Measurements from ENCODE around the gene TRPV3.
"Not testable (repeated sequence)": the region's sequence is repeated elsewhere in the genome, so short reads cannot be mapped to it uniquely, and the experiment has no call there.

The TRPV3 gene

DNA sequence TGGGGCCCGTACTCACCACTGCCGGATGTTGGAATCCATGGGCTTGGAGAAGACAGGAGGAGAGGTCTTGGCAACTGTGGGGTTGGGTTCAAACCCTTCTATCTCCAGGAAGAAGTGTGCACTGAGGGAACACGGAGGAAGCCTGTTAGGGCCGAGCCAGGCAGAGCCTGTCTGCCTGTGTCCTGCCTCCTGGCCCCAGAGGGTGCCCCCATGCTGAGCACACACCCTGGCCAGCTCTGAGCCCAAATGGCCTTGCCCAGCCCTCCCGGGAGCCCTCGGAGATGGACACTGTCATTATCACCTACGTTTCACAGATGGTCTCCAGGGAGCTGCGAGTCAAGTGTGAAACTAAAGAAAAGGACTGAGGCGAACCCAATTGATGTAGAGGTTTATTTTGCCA is 12.5 kb downstream of the TRPV3 start:
- FAIRE-seq: no peak

DNA sequence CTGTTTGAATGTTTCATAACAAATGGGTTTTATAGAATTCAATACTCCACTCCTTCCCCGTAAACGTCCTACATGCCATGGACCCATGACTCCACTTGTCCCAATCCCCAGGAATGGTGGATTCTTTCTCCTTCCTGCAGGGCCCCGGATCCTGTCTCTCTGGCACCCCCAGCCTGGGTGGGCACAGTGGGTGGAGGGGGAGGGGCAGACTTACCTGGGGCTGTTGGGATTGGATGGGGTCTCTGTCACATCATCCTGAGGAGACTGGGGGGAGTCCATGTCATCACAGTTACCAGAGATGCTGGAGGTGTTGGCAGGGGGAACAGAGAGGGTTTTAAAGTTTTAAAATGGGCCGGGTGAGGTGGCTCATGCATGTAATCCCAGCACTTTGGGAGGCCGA is 13.2 kb downstream of the TRPV3 start:
- FAIRE-seq: no peak

DNA sequence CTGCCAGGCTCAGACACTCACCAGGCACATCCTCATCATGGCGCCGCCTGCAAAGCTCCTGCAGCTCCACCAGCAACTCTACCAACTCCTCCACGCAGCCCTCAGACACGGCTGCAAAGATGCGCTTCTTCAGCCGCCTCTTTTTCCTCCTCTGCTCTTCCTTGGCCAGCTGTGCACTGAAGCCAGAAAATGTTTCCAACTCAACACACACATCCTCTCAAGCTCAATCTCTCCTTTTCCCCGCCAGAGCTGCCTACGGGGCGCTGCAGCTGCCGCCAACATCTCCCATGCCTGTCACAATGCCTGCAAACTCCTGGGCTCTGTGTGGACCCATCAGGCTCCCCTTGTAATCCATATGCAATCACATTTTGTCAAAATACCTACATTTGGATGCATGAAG is 14.2 kb downstream of the TRPV3 start:
- no peak for FAIRE-seq

DNA sequence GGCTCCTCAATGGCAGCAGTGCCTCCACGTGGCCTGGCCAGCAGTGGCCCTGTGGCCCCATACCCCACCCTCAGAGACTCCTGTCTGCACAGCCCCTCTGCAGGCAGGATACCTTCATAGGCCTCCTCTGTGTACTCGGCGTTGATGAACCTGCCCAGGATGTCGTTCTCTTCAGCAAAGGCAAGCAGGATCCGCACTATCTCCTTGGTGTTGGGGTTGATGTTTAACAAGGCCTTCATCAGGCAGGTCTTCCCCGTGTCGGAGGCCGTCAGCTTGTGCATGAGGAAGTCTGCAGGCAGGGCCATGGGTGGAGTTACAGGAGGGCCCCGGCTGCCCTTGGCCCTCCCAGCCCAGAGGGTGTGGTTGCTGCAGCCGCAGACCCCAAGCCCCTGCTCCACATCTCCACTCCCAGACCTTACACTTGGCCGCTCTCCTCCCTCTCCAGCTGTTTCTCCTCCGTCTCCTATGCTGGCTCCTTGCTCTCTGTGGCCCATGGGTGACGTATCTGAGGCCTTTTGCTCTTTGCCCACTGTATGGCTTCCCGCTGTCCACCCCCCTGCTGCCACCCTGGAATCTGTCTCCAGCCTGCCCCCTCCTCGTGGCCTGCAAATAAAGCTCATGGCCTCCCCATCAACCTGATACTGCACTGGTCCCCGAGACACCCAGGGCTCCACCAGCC is 15.1 kb downstream of the TRPV3 start:
- FAIRE-seq: no peak

DNA sequence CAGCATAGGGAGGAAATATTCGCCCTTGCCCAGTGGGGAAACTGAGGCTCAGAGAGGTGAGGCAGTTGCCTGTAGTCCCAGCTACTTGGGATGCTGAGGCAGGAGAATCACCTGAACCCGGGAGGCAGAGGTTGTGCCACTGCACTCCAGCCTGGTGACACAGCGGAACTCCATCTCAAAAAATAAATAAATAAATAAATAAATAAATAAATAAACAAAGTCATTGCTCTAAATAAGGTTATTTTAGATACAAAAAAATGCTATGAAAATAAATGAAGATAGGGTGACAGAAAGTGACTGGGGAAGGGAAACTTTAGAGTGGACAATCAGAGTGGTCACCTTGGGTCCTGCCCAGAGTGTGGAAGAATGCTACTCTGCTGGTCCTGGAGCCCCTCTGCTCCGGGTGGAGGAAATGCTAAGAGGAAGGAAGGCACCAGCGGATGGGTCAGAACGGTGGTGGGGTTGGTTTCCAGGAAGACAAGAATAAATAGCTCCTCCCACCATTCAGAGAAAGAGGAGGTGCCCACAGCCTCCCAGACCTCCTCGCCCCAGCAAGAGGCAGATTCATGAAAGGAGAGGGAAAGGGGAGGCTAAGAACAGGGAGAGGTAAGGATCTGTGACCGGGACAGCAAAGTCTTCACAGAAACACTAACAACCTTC is 17.6 kb downstream of the TRPV3 start:
- no peak for FAIRE-seq

DNA sequence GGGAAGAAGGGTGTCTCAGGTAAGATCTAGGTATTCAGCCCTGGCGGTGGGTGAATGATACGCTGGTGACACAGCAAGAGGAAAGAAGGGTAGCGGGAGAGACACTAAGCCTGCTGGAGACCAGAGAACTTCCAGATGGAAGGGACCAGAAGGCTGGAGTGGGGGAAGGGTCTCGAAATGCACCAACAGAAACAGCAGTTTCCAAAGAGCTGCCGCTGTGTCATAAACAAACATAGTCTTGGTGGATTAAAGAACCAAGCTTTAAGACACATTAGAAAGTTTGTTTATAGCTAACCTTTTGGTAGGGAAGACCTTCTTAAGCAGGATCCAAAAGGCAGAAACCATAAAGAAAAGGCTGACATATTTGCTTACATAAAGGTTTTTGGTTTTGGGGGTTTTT is 20.9 kb downstream of the TRPV3 start:
- FAIRE-seq: no peak

DNA sequence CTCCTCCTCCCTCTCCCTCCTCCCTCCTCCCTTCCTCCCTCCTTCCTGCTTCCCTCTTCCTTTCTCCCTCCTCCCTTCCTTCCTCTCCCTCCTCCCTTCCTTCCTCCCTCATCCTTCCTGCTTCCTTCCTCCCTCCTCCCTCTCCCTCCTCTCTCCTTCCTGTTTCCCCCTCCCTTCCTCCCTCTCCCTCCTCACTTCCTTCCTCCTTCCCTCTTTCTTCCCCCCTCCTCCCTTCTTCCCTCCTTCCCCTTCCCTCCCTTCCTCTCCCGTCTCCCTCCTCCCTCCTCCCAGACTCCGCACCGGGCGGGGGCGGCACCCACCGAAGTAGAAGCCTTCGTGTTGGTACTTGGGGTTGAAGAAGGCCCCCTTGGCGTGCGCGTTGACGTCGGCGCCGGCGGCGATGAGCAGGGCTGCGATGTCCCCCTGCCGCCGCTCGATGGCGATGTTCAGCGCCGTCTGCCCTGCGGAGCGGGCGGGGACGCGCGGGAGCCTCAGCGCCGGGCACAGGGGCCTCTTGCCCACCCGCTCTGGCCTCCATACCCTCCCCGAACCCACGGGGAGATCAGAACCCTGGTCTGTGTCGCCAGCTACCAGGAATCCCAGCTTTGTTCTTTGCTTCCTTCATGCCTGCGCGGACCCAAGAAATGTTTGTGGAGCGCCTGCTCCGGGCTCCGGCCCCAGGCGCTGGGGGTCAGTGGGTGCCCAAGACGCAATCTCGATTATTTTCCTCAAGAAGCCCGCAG is 22.2 kb downstream of the TRPV3 start:
- no peak for FAIRE-seq

DNA sequence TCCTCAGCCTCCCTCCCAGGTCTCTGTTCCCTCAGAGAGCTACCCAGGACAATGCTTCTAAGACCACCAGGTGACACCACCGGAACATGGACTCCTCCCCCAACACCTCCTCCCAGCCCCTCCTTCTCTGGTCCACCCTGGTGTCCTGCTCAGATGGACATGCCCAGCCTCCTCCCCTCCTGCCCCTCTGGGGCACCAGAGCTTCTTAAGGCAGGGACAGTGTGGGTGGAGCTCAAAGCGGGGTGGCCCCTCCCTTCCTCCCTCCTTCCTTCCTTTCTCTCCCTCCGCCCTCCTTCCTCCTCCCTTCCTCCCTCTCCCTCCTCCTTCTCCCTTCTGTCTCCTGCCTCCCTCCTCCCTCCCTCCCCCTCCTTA is 22.7 kb downstream of the TRPV3 start:
- no peak for FAIRE-seq

DNA sequence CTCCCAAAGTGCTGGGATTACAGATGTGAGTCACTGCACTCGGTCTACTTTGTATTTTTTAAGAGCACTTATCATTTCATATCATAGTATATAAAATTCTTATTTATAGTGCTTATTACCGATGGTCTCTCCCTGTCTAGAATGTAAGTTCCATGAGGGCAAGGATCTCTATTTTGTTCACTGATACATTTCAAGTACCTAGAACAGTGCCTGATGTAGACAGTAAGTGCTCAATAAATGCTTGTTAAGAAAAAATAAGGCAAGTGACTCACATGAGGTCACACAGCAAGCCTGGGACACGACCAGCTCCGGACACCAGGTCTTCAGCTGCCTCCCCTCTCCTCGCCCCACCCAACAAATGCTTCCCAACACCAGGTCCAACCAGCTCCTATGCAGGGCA is 23.9 kb downstream of the TRPV3 start:
- no peak for FAIRE-seq

DNA sequence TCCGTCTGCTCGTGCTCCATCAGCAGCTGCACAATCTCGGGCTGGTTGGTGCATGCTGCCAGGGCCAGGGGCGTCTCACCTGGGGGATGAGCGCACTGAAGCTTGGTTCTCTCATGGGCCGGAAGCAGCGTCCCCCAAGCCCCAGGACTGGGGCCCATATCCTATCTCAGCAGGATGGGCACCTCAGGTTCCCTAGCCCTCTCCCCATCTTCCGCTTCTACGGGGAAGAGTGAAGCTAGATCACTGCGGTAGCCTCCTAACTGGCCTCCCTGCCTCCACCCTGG is 24.8 kb downstream of the TRPV3 start:
- FAIRE-seq: no peak

DNA sequence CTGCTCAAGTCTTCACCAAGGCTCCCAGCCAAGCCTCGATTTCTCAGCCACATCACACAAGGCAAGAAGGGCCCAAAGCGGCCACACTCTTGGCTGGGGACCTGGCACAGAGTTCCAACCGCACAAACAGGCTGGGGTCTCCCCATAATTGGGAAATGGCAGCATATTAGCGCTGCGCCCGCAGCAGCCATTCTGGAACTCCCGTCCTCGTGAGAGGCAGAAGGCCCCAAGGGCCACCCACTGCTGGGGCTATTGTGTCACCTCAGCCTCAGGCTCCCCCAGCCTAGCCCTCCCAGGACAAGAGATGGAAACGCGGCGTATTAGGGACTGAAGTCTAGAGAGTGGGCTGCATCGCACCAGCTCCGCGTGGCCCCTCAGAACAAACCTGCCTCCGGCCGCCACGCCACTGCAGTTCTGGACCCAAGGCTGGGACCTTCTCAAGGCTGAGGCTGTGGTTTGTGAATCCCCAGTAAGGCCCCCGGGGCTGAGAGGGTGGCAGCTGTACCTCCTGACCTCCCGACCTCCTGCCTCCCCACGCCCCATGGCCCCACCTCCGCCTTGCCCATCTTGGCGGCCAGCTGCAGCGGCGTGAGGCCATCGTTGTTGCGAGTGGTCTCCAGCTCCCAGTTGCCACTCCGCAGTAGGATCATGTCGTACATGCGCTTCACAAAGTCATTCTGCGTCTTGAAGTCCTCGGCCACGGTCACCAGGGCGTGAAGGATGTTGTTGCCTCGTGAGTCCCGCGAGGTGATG is 25.3 kb downstream of the TRPV3 start:
- FAIRE-seq: no peak

DNA sequence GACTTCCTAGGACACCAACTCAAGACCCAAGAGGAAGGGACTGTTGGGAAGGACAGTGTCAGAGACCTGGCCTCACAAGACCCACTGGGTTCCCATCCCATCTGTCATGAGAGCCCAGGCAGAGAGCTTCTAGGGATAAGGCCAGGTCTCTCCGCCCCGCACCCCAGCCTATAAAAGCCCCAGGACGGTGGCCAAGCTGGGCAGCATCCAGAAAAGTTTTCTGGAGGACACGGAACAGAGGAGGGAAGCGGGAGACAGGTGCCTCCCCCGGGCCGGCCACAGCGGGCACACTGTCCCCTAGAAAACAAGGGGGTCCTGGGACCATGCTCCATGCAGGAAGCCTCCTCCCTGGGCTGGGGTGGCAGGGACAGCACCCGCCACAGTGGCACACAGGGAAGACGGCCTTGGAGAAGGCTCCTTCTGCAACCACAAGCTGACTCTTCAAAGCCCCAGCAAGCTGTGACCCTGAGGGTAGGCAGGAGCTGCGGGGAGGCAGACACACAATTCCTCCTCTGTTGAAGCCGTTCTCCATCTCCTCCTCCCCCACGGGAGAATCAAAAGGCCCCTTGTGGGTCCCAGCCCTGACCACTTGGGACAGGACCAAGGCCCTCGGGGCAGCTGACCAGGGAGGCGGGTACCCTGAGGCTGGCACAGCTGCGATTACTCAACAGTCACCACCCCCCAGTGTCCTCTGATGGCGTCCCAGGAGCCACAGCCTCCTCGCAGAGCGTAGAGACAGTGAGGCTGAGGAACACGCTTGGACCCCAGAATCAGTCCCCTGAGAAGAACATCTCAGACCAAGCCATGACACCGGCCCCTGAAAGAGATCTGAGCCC is 26.1 kb downstream of the TRPV3 start:
- FAIRE-seq: no peak

DNA sequence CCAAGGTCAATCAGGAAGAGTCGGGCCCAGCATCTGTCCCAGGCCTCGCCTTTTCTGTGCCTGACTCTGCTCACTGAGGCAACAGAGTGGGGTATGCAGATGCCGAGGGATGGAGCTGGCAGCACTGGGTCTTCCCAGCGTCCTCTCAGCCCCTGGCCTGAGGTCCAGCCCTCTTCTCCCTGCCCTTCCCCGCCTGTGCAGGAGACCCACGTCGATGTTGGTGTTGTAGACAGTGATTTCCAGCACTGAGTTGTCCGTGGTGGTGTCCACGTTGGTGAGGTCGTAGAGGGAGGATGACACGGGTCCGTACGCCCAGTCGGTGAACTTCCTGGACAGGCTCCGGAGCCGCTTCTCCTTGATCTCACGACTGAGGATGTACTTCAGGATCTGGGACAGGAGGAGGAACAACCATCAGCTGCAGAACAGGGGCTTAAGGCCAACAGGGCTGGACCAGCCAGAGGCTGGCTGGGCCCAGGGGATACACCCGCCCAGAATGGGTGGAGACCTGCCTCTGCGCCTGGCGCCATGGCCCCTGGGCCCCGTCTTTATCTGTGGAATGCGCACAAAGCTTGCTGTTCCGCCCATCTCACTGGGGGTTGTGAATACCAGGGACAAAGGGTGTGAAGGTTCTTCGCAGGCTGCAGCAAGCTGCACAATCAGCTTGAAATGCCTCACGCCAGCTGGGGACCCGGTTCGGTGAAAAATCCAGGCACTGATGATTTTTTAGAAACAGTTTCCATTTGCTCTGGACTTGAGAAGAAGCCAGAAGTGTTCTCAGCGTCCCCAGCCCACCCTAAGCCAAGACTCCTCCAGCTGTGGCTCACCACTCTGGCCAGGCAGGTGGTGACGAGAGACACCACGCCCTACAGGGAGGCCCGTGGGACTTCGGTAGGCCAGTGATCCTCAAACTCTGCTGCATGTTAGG is 27.5 kb downstream of the TRPV3 start:
- FAIRE-seq: no peak

DNA sequence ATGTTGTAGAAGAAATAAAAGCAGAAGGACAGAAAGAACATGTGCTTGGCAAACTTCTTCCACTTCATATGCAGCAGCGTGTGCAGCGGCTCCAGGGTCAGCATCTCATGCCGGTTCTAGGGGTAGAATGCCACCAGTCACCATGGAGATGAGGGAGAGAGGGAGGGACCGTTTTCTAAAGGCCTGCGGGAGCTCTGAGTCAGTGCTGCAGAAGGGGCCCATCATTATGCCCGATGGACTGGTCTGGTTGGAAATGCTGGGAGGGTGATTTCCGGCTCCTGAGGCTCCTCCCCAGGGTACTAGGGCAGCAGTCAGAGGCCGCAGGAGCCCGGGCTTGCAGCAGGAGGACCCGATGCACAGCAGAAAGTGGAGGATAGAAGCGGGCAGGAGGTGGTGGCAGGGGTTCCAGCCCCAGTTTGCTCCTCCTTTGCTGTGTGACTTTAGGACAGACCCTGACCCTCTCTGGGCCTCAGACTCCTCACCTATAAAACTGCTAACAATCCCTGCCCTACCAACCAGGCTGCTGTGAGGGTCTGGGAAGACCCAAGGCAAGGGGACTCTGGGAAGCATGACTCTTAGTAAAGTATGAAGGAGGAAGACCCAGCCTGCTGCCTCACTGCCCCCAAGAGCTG is 28.6 kb downstream of the TRPV3 start:
- no peak for FAIRE-seq

DNA sequence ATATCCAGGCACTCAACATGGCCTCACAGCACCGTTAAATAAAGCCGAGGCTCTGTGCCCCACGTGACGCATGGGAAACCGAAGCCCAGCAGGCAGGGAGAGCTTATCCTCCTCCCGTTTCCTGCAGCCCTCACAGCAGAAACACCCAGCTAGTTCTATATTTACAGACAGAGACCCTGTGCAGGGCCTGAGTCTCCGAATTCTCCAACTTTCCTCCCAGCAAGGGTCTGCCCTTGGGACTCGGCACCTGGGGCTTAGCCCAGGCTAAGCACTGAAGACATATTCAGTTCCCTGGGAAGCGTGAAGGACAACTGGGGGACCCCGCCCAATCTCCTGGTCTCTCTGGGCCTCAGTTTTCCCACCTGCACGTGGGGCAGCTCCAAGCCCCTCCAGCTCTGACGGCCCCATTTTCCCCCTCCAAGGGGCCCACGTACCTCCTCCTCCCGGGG is 29.2 kb downstream of the TRPV3 start:
- FAIRE-seq: no peak

DNA sequence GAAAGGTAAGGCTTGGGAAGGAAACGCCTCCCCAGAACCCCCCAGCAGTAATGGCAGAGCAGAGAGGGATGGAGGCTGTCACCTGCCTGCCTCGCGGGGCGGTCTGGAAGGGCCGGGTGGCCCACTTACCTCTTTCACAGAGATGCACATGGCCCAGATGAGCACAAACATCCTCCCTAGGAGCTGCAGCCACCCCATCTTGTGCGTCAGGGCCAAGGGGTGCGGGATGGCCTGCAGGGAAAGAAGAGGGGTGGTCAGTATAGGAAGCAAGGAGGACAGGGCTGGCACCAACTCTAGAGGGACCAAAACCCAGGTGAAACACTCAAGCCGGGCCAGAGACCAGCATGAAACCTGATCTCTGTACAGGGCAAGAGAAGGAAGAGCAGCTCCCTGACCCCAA is 29.7 kb downstream of the TRPV3 start:
- no peak for FAIRE-seq

DNA sequence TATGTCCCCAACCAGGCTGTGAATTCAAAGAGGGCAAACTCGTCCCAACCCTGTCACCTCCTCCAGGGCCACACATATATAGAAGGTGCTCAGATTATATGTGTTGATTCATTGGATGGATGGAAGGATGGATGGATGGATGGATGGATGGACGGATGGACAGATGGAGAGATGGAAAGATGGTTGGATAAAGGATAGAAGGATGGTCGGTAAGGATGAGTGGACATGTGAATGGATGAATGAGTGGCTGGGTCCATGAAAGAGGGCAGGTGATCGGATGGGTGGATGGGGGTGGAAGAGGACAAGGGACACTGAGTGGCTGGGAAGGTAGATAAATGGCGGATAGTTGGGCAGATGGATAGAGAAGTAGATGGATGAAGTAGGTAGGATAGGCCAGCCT is 30.1 kb downstream of the TRPV3 start:
- no peak for FAIRE-seq

DNA sequence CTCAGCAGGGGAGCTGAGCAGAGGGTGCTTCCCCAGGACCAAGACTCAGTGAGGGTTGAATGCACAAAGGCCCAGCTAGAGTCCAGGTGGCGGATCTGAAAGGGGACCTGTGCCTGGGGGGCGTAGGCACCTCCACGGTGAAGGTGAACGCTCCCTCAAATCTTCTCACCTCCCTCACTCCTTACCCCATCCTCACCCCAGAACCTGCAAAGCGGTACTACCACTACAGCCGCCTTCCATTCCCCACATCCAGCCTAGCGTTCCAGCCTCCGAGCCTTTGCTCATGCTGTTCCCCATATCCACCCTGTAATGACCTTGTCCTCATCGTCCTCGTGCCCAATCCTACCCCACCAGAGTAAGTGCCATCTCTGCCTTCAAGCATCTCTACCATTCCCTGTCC is 30.6 kb downstream of the TRPV3 start:
- no peak for FAIRE-seq

DNA sequence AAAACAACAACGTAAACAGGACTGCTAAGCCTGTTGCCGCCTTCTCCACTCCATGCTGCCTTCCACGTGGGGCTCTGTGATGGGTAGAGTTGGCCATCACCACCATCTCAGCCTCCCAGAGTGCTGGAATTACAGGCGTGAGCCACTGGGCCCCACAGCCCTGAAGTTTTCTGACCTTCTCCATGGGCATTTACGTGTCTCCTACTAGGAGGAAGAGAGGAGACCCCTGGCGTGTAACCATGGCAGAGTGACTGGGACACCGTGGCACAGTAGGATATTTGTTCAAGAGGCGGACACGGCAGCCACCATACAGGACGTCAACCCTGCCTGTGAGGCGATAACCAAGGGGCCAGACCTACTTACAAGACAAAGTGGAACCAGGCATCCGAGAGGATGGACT is 31.1 kb downstream of the TRPV3 start:
- no peak for FAIRE-seq

DNA sequence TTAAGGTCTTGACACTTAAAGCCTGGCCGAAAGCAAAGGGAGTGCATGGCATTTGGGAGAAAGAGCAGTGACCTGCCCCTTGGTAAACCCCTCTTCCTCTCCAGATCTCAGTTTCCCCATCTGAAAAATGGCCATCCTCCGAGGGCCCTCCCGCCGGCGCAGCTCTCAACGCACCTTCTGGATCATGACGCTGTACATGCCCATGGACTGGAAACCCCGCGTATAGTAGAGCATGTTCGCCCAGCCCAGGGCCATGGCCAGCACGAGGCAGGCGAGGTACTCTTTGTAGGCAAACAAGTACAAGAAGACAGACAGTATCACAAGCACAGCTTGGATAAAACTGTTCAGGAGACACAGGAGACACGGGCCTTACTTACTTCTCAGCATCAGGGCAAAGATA is 33.6 kb downstream of the TRPV3 start:
- no peak for FAIRE-seq

DNA sequence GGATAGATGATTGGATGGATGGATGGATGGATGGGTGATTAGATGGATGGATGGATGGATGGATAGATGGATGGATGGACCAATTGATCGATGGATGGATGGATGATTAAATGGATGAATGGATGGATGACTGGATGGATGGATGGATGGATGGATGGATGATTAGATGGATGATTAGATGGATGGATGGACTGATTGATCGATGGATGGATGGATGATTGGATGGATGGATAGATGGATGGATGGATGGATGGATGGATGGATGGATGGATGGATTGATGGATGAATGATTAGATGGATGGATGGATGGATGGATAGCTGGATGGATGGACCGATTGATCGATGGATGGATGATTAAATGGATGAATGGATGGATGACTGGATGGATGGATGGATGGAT is 38.1 kb downstream of the TRPV3 start:
- FAIRE-seq: not testable (repeated sequence)

All from A204.1 (cell line).